Ishikawa (cell line): Measurements from ENCODE around the gene OR4D1.

ENCODE experiments used
- CEBPB ChIP-seq: IDR thresholded peaks from 2 replicates; pipeline ENCODE4 v1.6.1; 2012
- CREB1 ChIP-seq: IDR thresholded peaks from 2 replicates; pipeline ENCODE4 v1.6.1; 2012; ENCODE audit warnings: low read depth
- EGR1 ChIP-seq: IDR thresholded peaks from 2 replicates; pipeline ENCODE4 v1.6.1; 2012
- EP300 ChIP-seq: IDR thresholded peaks from 2 replicates; pipeline ENCODE4 v1.6.1; 2012; ENCODE audit warnings: borderline replicate concordance
- FOXM1 ChIP-seq: IDR thresholded peaks from 2 replicates; pipeline ENCODE4 v1.6.1; 2012; ENCODE audit warnings: low read depth, borderline replicate concordance
- MAX ChIP-seq: IDR thresholded peaks from 2 replicates; pipeline ENCODE4 v1.6.1; 2012
- NFIC ChIP-seq: IDR thresholded peaks from 2 replicates; pipeline ENCODE4 v1.6.1; 2012
- RAD21 ChIP-seq: IDR thresholded peaks from 2 replicates; pipeline ENCODE4 v1.6.1; 2012; ENCODE audit warnings: low read depth
- REST ChIP-seq: IDR thresholded peaks from 2 replicates; pipeline ENCODE4 v1.6.1; 2012; ENCODE audit warnings: low read depth, mild to moderate bottlenecking
- TAF1 ChIP-seq: IDR thresholded peaks from 2 replicates; pipeline ENCODE4 v1.6.1; 2012; ENCODE audit warnings: low read depth, mild to moderate bottlenecking
- TCF12 ChIP-seq: IDR thresholded peaks from 2 replicates; pipeline ENCODE4 v1.6.1; 2012; ENCODE audit warnings: low read depth
- TEAD4 ChIP-seq: IDR thresholded peaks from 2 replicates; pipeline ENCODE4 v1.6.1; 2012
- USF1 ChIP-seq: IDR thresholded peaks from 2 replicates; pipeline ENCODE4 v1.6.1; 2012
- YY1 ChIP-seq: IDR thresholded peaks from 2 replicates; pipeline ENCODE4 v1.6.1; 2012; ENCODE audit warnings: low read depth
- ZBTB7A ChIP-seq: IDR thresholded peaks from 2 replicates; pipeline ENCODE4 v1.6.1; 2012; ENCODE audit warnings: low read depth

Gene OR4D1

GRCh38 chr17:58187063-58187462, 38.9 kb downstream of the OR4D1 start:
- TF ChIP-seq EP300 = no peak
- TF ChIP-seq MAX = no peak
- no peak for TF ChIP-seq TEAD4
- no peak for TF ChIP-seq FOXM1
- no peak for TF ChIP-seq RAD21
- no peak for TF ChIP-seq EGR1
- no peak for TF ChIP-seq YY1
- TF ChIP-seq CEBPB = no peak
- no peak for TF ChIP-seq NFIC
- TF ChIP-seq USF1 = no peak
- TF ChIP-seq CREB1 = no peak
- no peak for TF ChIP-seq TAF1
- TF ChIP-seq REST = no peak
- no peak for TF ChIP-seq ZBTB7A
- TF ChIP-seq TCF12 = no peak

GRCh38 chr17:58187675-58188074, 39.5 kb downstream of the OR4D1 start:
- TF ChIP-seq MAX = no peak
- TF ChIP-seq RAD21 = no peak
- TF ChIP-seq REST = peak; percentile 73
- TF ChIP-seq USF1 = no peak
- no peak for TF ChIP-seq NFIC
- TF ChIP-seq EGR1 = no peak

DNA sequence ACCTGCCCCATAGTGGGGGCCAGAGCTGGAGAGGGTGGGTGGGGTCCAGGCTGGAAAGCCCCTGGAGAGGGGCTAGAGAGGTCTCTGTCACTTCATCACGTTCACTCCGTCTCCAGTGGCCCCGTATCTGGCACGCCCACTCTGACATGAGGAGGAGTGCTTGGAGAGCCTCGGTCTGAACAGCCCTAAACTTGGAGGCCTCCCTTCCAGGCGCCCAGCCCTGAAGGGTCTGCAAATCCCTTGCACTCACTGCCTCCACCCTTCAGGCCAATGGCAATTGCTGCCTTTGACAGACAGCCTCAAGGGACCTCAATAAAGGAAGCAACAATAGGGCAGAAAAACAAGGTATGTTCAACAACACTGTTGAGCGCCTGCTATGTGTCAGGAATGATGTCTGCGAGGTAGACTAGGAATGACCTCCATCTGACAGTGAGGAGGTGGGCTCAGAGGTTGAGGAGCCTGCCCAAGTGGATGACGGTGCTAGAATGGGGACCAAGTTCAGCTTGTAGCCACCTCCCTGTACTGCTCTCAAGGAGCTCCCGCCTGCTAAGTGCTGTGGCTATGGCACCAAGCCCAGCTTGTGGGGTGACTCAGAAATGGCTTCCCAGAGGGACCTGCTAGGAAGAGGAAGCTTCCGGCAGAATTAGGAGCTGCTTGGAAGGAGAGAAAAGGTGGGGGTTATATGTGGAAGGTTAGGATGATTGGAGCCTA, 41.4 kb downstream of the OR4D1 start:
- TF ChIP-seq NFIC = 0 out of 2 replicates have a peak, but pooled peaks have one; percentile 5
- no peak for TF ChIP-seq TCF12

DNA sequence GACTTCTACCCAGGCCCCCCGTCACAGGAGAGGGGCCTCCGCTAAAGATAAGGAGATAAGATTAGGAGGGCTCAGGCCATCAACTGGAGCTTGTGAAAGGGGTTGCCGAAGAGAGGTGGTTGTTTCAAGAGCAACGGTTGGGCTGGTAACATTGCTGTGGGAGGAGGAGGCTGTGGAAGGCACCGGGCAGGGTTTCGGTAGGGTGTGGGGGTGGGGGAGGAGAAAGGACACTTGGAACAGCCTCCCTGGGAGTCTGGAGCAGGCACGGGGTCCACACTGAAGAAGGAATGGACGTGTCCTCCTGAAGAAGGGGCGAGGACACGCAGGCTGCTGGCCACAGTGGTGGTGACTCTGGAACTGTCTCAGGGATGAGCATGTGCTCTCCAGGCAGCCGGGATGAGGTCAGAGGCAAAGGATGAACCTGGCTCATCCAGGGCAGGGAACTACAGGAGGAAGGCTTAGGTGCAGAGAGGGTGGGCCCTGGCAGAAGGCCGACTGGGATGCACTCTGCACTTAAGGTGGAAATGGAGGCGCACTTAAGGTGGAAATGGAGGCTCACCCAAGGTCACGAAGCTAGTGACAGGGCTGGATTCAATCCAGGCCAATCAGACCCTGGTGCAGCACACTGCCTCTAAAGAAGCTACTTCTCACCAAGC, 43.2 kb downstream of the OR4D1 start:
- TF ChIP-seq FOXM1 (no peak), CREB1 (no peak), RAD21 (no peak), EGR1 (no peak), EP300 (no peak), CEBPB (no peak), YY1 (no peak), MAX (no peak), REST (no peak), TAF1 (no peak)
